ENCODE measurements around the gene GFAP.

GRCh38 chr17:44907729-44908470, 7.4 kb downstream of the GFAP start:
- TF ChIP-seq CTCF (conservative IDR thresholded peaks at IDR 0.05 in 1 of 2, IDR thresholded peaks at IDR 0.05 in 1 of 2; ENCODE audit: low read depth in 1 of 2, low read length in 2 of 2) (no peak), EZH2 (IDR thresholded peaks at IDR 0.05; ENCODE audit: low read length, missing control alignments) (no peak)
